ENCODE results near the gene CDCA7L.

The CDCA7L gene, protein sequence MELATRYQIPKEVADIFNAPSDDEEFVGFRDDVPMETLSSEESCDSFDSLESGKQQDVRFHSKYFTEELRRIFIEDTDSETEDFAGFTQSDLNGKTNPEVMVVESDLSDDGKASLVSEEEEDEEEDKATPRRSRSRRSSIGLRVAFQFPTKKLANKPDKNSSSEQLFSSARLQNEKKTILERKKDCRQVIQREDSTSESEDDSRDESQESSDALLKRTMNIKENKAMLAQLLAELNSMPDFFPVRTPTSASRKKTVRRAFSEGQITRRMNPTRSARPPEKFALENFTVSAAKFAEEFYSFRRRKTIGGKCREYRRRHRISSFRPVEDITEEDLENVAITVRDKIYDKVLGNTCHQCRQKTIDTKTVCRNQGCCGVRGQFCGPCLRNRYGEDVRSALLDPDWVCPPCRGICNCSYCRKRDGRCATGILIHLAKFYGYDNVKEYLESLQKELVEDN

DNA sequence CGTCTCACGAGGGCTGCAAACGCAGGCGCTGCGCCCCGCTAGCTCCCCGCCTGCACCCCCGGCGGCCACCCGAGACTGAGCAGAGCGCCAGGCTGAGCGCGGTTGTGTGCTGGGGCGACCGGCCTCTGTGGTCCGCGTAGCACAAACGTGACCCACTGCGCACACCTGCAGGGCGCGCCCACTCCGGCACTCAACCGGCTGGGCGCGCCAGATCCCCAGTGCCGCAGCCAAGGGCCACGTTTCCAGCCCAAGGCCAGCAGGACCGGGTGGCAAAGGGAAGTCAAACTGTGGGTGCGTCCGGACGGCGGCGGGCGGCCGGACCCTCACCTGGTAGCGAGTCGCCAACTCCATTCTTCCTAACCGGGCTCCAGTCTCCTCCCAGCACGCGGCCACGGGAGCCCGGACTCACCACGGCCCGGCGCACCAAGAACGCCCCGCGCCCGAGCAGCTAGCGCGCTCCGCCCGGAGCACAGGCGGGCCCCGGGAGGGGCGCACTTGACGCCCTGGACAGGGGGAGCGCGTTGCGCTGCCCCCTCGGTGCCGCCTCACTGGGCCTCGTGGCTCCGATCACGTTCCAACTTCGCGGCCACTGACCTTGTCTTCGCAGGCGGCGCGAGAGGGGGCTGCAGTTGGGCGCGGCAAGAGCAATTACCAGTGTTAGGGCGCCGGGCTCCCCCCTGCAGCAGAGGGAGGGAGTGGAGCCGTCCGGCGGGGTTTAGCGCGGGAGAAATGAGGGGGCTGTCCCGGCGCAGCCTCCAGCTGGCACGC, at the start of gene CDCA7L:
CDCA7L (minus strand) TSS at position 446 of the 768 bp plus-strand sequence; CDS start at position 351, 95 bp downstream.
- TF ChIP-seq CTCF (IDR thresholded peaks at IDR 0.05; ENCODE audit: borderline replicate concordance, insufficient read depth, low read depth, low read length), result peak; percentile 33
- peak within 1 kb of the TSS; percentile 90 for H3K4me3 ChIP-seq (ENCODE audit: low read depth, low read length)

- no peak for TF ChIP-seq CTCF (IDR thresholded peaks at IDR 0.05; ENCODE audit: borderline replicate concordance, insufficient read depth, low read depth, low read length)
- no peak overlapping the region for H3K4me3 ChIP-seq (ENCODE audit: low read depth, low read length)
These were observed 40.4 kb upstream of the CDCA7L start for GRCh38 chr7:21986096-21986495.

DNA sequence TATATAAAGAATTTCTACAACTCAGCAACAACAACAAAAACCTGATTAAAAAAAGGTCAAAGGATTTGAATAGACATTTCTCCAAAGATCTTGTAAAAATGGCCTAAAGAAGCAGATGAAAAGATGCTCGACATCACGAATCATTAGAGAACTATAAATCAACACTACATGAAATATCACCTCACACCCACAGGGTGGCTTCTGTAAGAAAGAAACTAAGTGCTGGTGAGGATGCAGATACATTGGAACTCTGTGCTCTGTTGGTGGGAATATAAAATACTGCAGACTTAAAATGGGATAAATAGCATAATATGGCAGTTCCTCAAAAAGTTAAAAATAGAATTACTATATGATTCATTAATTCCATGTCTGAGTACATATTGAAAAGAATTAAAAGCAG, 38.3 kb upstream of the CDCA7L start:
- no peak for TF ChIP-seq CTCF (IDR thresholded peaks at IDR 0.05; ENCODE audit: borderline replicate concordance, insufficient read depth, low read depth, low read length)
- no peak overlapping the region for H3K4me3 ChIP-seq (ENCODE audit: low read depth, low read length)

DNA sequence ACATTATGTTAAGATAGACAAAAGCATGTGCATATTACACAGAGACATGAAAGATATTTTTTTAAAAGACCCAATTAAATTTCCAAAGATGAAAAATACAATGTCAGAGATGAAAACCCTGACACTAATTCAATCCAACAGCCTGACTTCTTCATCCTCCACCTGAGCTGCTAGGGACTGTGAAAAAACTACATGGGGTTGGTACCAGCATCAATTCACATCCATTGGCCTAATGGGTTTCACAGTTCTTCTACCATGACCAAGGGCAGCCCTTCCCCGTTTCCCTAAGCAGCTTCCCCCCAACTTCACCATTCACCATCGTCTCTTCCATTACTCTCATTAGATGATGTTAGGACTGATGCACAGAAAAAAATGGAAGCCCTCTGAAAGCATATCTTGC, 37.4 kb upstream of the CDCA7L start:
- TF ChIP-seq CTCF (IDR thresholded peaks at IDR 0.05; ENCODE audit: borderline replicate concordance, insufficient read depth, low read depth, low read length), result no peak

GRCh38 chr7:21981524-21981923, 35.8 kb upstream of the CDCA7L start:
- H3K4me3 ChIP-seq (ENCODE audit: low read depth, low read length), result no peak overlapping the region
- peak; percentile 29; the same call in 1 of the 2 replicates for TF ChIP-seq CTCF (IDR thresholded peaks at IDR 0.05; ENCODE audit: borderline replicate concordance, insufficient read depth, low read depth, low read length)

More for the DNA sequence above, 37.4 kb upstream of the CDCA7L start:
- H3K4me3 ChIP-seq (ENCODE audit: low read depth, low read length), result no peak overlapping the region

GRCh38 chr7:21980926-21981500, 35.3 kb upstream of the CDCA7L start:
- no peak for TF ChIP-seq CTCF (IDR thresholded peaks at IDR 0.05; ENCODE audit: borderline replicate concordance, insufficient read depth, low read depth, low read length)
- no peak overlapping the region for H3K4me3 ChIP-seq (ENCODE audit: low read depth, low read length)

All from GM12875 (cell line).